Measurements from ENCODE around the gene MYO3B. TPM values are rescaled to one million over a fixed set of nuclear protein-coding genes. Genes with fewer than 3 reads are reported as not detected.
"Not testable (repeated sequence)": the region's sequence is repeated elsewhere in the genome, so short reads cannot be mapped to it uniquely, and the experiment has no call there.

The MYO3B gene
- total RNA-seq, 2 donors from 2014 or later, result 0.31 TPM; not detected in 1

DNA sequence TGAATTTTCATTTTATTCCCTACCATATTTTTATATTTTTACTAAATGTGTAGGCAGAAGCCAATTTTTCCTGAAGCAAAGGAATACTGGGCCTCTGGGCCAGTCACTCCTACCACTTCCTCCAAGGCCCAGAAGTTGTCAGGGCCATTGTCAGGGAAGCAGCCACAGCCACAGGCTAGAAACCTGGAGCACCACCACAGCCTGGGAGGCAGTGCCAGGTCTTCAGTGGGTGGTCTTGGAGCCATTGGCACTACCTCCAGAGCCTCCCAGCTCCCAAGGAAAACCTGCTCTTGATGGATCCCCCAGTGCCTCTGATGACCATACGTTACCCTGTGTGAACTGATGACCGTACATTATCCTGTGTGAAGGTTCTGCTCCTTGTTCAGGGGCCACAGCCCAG is 401.6 kb downstream of the MYO3B start:
- no peaks in the 10 kb centered on the region for H3K9me3 Mint-ChIP-seq
- no peak overlapping the region for H3K4me3 Mint-ChIP-seq
- H3K27me3 Mint-ChIP-seq, result peaks cover 0 to 3% of the 10 kb centered on the region in 2 donors
- DNase-seq (ENCODE audit: low spot score) (no peak), ATAC-seq (no peak)
- H3K27ac Mint-ChIP-seq, result no peak overlapping the region
- no peaks in the 10 kb centered on the region for H3K36me3 Mint-ChIP-seq
- H3K4me1 Mint-ChIP-seq (ENCODE audit: low read depth in 2 of 2), result no peaks in the 10 kb centered on the region

DNA sequence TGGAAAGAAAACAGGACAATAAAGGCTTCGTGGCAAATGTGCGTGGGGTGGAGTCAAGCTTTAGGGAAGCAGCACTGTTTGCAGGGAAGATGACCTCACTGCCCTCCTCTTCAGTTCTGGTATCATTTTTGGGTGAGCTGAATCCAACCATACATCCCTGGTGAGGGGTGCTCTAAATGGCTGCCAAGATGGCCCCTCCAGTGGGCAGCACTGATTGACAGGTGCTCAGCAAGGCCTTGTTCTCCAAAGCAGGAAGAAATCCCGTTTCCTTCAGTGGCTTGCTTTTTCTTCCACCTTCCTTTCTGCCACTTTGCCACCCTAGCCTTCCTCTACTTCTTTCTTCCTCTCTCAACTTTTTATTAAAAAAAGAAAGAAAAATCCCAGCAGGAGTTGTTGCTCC is 404.4 kb downstream of the MYO3B start:
- H3K27me3 Mint-ChIP-seq, result peaks cover 0 to 3% of the 10 kb centered on the region in 2 donors
- H3K27ac Mint-ChIP-seq, result no peak overlapping the region
- H3K9me3 Mint-ChIP-seq, result no peaks in the 10 kb centered on the region
- ATAC-seq, result no peak
- no peaks in the 10 kb centered on the region for H3K36me3 Mint-ChIP-seq
- no peak for DNase-seq (ENCODE audit: low spot score)
- no peaks in the 10 kb centered on the region for H3K4me1 Mint-ChIP-seq (ENCODE audit: low read depth in 2 of 2)
- H3K4me3 Mint-ChIP-seq, result no peak overlapping the region

DNA sequence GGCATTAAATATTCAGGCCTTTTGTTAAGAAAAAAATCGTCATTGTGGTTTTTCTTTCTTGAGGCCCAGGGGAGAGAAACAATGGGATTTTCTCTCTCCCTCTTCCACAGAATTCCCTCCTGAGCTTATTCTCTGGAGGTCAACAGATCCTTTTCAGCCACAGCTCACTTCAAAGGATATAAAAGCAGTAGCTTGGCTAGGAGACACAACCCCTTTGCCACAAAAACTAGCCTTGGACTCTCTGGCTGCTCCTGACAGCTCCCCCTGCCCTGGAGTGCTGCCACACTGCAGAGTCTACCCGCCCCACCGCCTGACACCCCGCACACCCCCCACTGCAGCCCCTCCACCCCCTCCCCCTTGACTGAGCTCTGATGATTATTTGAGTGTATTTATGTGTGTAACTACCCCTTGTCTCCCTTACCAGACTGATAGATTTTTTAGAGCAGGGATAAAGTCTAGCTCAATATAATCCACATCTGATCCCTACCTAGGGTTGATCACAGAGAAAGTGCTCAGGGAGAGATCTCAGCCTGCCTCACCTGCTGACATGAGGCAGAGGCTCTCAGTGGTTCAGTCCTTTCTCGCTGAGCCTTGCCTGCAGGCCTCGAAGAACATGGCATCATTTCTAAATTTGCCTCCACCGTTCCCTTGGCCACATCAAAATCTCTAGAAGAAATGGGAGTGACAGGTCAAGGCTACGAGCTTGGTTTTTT is 405.0 kb downstream of the MYO3B start:
- no peak overlapping the region for H3K4me3 Mint-ChIP-seq
- H3K4me1 Mint-ChIP-seq (ENCODE audit: low read depth in 2 of 2), result no peaks in the 10 kb centered on the region
- peaks cover 0 to 2% of the 10 kb centered on the region in 2 donors for H3K27me3 Mint-ChIP-seq
- DNase-seq (ENCODE audit: low spot score), result no peak
- ATAC-seq, result no peak
- H3K9me3 Mint-ChIP-seq, result no peaks in the 10 kb centered on the region
- H3K36me3 Mint-ChIP-seq, result no peaks in the 10 kb centered on the region
- no peak overlapping the region for H3K27ac Mint-ChIP-seq

DNA sequence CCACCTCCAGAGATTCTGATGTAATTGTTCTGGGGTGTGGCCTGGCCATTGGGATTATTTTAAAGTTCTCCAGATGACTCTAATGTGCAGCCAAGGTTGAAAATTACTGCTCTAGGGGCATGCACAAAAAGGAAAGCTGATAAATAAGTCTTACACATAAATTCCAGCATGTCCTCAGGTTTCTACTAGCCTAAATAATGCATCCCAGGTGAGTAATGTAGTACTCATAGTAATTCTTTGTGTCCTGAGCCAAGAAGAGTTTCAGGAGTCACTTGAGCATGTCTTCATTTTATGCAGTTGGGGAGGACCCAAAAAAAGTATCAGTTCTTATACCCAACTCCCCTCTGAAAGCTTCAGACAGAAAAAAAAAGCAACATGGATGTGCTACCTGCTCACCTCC is 407.1 kb downstream of the MYO3B start:
- no peaks in the 10 kb centered on the region for H3K4me1 Mint-ChIP-seq (ENCODE audit: low read depth in 2 of 2)

DNA sequence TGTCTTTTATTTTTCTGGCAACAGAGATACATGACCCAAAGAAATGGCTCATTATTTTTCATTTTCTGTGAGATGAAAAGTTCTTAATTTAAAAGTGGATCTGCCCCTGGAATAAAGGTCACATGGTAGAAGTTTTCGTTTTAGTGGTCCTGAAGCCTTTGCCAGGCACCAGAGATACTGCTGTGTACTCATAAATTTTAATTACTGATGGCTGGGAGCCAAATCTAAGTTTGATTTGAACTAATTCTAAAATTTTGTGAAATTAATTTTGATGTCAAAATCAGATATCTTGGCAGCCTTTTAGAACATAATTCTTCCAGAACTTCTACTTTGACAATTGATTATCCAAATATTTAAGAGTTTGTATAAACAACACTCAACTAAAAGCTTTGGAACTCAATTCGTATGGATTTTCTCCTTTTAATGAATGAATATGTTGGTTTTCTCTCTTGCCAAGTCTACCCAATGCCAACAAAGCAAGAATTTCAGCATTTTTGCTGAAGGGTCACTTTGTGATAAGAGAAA is 408.7 kb downstream of the MYO3B start:
- no peak for ATAC-seq

More for the DNA sequence above, 407.1 kb downstream of the MYO3B start:
- Mint-ChIP-seq H3K27ac (no peak overlapping the region), H3K36me3 (no peaks in the 10 kb centered on the region), H3K9me3 (no peaks in the 10 kb centered on the region), H3K4me3 (no peak overlapping the region), H3K27me3 (peaks cover 3 to 9% of the 10 kb centered on the region in 2 donors)
- DNase-seq (ENCODE audit: low spot score) (no peak), ATAC-seq (no peak)

DNA sequence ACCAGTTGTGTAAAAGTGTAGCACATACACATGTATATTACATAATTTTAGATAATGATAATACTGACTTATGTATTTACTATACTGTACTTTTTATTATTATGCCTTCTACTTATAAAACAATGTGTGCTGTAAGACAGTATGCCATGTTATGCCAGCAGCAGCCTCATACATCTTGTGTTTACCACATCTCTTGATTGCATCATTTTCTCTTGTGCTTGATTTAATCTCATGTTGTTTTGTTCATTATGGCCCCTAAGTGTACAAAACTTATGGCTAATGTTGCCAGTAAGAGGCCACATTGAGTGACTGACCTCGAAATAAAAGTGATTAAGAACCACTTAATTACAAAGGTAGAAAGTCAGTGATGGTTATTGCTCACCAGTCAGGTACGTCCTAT is 409.2 kb downstream of the MYO3B start:
- no peak overlapping the region for H3K27ac Mint-ChIP-seq

More for the DNA sequence above, 408.7 kb downstream of the MYO3B start:
- Mint-ChIP-seq H3K4me1 (ENCODE audit: low read depth in 2 of 2) (no peaks in the 10 kb centered on the region), H3K4me3 (no peak overlapping the region), H3K36me3 (no peaks in the 10 kb centered on the region), H3K9me3 (no peaks in the 10 kb centered on the region), H3K27me3 (peaks cover 3 to 9% of the 10 kb centered on the region in 2 donors), H3K27ac (no peak overlapping the region)
- DNase-seq (ENCODE audit: low spot score), result no peak

DNA sequence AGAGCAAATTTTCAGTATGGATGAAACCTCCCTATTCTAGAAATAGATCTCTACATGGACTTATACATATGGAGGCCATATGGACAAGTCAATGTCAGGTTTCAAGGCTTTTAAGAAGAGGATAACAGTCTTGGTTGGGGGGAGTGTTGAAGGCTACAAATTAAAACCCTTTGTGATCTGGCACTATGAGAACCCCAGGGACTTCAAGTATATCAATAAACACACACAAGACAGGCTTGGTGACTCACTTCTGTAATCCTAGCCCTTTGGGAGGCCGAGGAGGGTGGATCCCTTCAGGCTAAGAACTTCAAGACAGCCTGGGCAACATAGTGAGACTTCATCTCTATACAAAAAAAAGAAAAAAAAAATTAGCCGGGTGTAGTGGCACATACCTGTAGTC is 410.0 kb downstream of the MYO3B start:
- no peak for ATAC-seq
- H3K36me3 Mint-ChIP-seq, result no peaks in the 10 kb centered on the region
- no peaks in the 10 kb centered on the region for H3K9me3 Mint-ChIP-seq
- no peak overlapping the region for H3K4me3 Mint-ChIP-seq
- no peak for DNase-seq (ENCODE audit: low spot score)
- H3K27me3 Mint-ChIP-seq, result peaks cover 3 to 9% of the 10 kb centered on the region in 2 donors
- H3K27ac Mint-ChIP-seq, result no peak overlapping the region
- no peaks in the 10 kb centered on the region for H3K4me1 Mint-ChIP-seq (ENCODE audit: low read depth in 2 of 2)

More for the DNA sequence above, 409.2 kb downstream of the MYO3B start:
- Mint-ChIP-seq H3K27me3 (peaks cover 3 to 9% of the 10 kb centered on the region in 2 donors), H3K4me1 (ENCODE audit: low read depth in 2 of 2) (no peaks in the 10 kb centered on the region), H3K36me3 (no peaks in the 10 kb centered on the region), H3K9me3 (no peaks in the 10 kb centered on the region), H3K4me3 (no peak overlapping the region)
- ATAC-seq (no peak), DNase-seq (ENCODE audit: low spot score) (no peak)

DNA sequence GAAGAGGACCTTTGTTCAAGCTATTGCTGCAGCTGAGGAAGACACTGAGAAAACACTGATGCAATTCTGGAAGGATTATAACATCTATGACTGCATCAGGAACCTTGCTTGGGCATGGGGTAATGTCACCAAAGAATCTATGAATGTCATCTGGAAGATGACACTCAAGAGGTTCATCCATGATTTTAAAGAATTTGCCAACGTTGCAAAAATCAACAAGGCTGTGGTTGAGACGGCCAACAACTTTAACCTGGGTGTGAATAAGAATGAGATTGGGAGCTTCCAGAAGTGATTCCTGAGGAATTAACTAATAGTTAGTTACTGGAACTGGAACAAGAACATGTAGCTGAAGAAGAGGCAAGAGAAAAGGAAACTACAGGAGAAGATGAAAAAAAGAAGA is 410.8 kb downstream of the MYO3B start:
- no peak overlapping the region for H3K4me3 Mint-ChIP-seq
- peaks cover 3 to 9% of the 10 kb centered on the region in 2 donors for H3K27me3 Mint-ChIP-seq
- no peak overlapping the region for H3K27ac Mint-ChIP-seq
- no peaks in the 10 kb centered on the region for H3K4me1 Mint-ChIP-seq (ENCODE audit: low read depth in 2 of 2)
- H3K9me3 Mint-ChIP-seq, result no peaks in the 10 kb centered on the region
- DNase-seq (ENCODE audit: low spot score), result no peak
- no peaks in the 10 kb centered on the region for H3K36me3 Mint-ChIP-seq
- no peak for ATAC-seq

DNA sequence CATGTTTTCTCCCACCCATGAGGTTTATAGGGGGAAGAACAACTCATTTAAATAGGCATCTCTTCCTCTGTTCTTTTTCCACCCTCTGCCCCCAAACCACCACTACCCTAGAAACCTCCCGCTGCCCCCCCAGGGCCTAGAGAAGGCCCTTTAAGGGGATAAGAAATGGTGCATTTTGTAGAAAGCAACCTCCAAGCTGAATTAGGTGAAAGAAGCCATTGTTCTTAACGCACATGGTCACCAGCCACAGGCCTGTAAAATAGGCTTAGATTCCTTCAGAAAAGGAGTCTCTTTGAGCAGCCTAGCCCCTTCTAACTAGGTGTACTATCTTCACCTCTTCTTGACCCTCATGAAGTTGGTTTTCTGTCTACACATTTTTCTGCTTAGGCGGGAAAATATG is 418.6 kb downstream of the MYO3B start:
- no peak overlapping the region for H3K27ac Mint-ChIP-seq
- H3K4me3 Mint-ChIP-seq, result no peak overlapping the region

DNA sequence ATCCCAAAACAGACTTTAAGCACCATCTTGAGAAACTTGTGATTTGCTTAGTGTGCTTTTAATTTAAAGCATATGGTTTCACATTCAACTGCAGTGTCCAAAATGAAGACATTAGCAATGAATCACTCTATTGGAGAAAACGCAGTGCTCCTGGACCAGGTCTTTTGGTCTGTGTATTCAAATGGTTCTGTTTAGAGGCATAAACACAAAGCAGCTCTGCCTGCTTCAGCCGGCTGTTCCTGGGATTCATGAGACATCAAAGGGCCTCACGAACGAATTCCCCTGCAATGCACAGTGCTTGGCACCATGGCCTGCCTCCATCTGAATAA is 420.1 kb downstream of the MYO3B start:
- ATAC-seq (no peak), DNase-seq (ENCODE audit: low spot score) (no peak)
- no peaks in the 10 kb centered on the region for H3K9me3 Mint-ChIP-seq
- no peaks in the 10 kb centered on the region for H3K36me3 Mint-ChIP-seq
- no peaks in the 10 kb centered on the region for H3K4me1 Mint-ChIP-seq (ENCODE audit: low read depth in 2 of 2)
- no peak overlapping the region for H3K27ac Mint-ChIP-seq
- peaks cover 6 to 14% of the 10 kb centered on the region in 2 donors for H3K27me3 Mint-ChIP-seq
- no peak overlapping the region for H3K4me3 Mint-ChIP-seq

More for the DNA sequence above, 418.6 kb downstream of the MYO3B start:
- H3K36me3 Mint-ChIP-seq, result no peaks in the 10 kb centered on the region
- H3K4me1 Mint-ChIP-seq (ENCODE audit: low read depth in 2 of 2), result no peaks in the 10 kb centered on the region
- no peak for DNase-seq (ENCODE audit: low spot score)
- peaks cover 6 to 11% of the 10 kb centered on the region in 2 donors for H3K27me3 Mint-ChIP-seq
- ATAC-seq, result no peak
- no peaks in the 10 kb centered on the region for H3K9me3 Mint-ChIP-seq

DNA sequence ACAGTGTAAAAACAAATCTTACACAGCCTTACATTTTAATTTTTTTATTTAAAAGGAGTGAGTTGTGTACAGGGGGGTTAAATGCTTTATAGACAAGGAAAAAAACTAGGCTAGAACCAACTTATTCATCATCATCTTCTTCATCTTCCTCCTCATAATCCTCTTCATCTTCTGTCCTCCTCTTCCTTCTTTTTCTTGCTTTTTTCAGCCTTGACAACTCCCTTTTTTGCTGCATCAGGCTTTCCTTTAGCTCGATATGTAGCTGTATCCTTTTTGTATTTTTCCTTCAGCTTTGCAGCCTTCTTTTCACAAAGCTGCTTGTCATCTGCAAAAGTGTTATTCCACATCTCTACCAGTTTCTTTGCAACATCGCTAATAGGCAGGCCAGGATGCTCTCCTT is 423.5 kb downstream of the MYO3B start:
- ATAC-seq, result no peak
- no peak overlapping the region for H3K27ac Mint-ChIP-seq
- no peak for DNase-seq (ENCODE audit: low spot score)
- no peaks in the 10 kb centered on the region for H3K36me3 Mint-ChIP-seq
- no peaks in the 10 kb centered on the region for H3K9me3 Mint-ChIP-seq
- H3K4me3 Mint-ChIP-seq, result no peak overlapping the region
- H3K27me3 Mint-ChIP-seq, result peaks cover 14 to 30% of the 10 kb centered on the region in 2 donors
- no peaks in the 10 kb centered on the region for H3K4me1 Mint-ChIP-seq (ENCODE audit: low read depth in 2 of 2)

DNA sequence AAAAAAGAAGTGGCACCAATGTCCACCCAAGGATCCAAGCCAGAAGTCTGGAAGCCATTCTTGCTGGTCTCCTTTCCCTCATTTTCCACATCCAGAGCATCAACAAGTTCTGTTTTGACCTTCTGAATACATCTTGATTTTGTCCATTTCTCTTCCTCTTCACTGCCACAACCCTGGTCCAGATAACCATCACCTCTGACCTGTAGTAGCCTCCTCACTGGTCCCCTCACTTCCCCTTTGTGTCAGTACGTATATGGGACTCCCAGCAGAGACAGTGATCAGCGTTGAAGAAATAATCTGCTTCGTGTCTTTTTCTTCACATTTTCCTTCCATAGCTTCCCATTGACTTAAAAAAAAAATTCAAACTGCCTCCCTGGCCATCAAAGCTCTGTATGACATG is 427.9 kb downstream of the MYO3B start:
- Mint-ChIP-seq H3K4me1 (ENCODE audit: low read depth in 2 of 2) (no peaks in the 10 kb centered on the region), H3K27ac (no peak overlapping the region), H3K9me3 (no peaks in the 10 kb centered on the region), H3K4me3 (no peak overlapping the region), H3K27me3 (peaks cover 12 to 34% of the 10 kb centered on the region in 2 donors), H3K36me3 (no peaks in the 10 kb centered on the region)
- DNase-seq (ENCODE audit: low spot score), result no peak
- ATAC-seq, result no peak

DNA sequence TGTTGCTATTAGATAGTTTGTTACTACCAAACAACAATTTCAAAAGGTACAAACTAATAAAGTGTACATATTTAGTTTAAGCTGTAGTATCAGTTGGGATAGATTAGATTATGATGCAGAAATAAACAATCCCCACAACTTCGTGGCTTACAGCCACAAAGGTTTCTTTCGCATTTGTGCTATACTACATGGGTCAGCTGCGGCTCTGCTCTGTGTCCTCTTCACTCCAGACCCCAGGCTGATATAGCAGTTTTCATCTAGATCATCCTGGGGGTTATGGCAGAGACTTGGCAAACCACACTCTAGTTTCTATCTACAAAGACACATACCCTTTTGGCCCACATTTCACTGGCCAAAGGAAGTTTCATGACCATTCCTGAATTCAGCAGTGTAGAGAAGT is 429.2 kb downstream of the MYO3B start:
- H3K27ac Mint-ChIP-seq, result no peak overlapping the region
- no peaks in the 10 kb centered on the region for H3K4me1 Mint-ChIP-seq (ENCODE audit: low read depth in 2 of 2)
- ATAC-seq (no peak), DNase-seq (ENCODE audit: low spot score) (no peak)
- no peak overlapping the region for H3K4me3 Mint-ChIP-seq
- H3K36me3 Mint-ChIP-seq, result no peaks in the 10 kb centered on the region
- peaks cover 12 to 27% of the 10 kb centered on the region in 2 donors for H3K27me3 Mint-ChIP-seq
- no peaks in the 10 kb centered on the region for H3K9me3 Mint-ChIP-seq

DNA sequence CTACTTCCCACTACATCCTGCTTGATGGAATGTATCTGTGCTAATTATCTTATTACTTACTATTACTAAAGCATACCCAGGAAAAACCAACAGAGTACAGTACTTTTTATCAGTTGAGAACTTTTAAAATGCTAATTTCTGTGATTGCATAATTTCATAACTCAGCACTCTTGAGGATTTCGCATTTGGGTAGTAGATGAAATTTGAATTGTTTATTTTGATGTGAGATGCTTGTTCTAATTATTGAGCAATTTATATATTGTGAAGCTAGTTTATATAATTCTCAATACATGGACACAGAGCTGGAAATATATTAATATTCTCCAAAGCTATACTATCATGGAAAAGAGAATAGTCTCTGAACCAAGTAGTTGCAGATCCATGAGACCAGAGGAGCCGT is 432.7 kb downstream of the MYO3B start:
- Mint-ChIP-seq H3K4me3 (no peak overlapping the region), H3K4me1 (ENCODE audit: low read depth in 2 of 2) (no peaks in the 10 kb centered on the region), H3K9me3 (no peaks in the 10 kb centered on the region), H3K27ac (no peak overlapping the region), H3K36me3 (no peaks in the 10 kb centered on the region), H3K27me3 (peaks cover 6 to 17% of the 10 kb centered on the region in 2 donors)
- ATAC-seq (no peak), DNase-seq (ENCODE audit: low spot score) (no peak)

DNA sequence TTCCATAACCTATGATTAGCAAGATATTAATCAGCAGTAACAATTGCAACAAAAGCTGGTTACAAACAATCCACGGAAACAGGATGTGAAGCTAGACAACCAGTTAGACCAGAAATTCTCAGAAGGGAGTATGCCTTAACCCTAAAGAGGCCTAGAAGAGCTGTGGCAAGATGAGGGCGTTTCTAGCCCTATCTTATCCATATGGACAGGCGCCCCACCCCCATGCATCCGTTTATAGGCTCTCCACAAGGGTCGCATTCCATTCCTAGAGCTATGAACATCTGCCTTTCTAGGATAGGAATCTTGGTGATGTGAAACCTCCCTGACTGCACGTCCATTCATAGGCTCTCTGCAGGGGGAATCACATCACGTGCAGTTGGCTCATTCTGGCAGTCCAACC is 441.0 kb downstream of the MYO3B start:
- H3K27me3 Mint-ChIP-seq; H3K4me1 Mint-ChIP-seq (ENCODE audit: low read depth in 2 of 2); ATAC-seq; H3K4me3 Mint-ChIP-seq; H3K27ac Mint-ChIP-seq; H3K36me3 Mint-ChIP-seq; DNase-seq (ENCODE audit: low spot score): not testable (repeated sequence)
- peaks cover 11% of the 10 kb centered on the region for H3K9me3 Mint-ChIP-seq

All from natural killer cell treated with Interleukin-12 subunit alpha and Interleukin-12 subunit beta and Interleukin-15 and Interleukin-18, amount 100 ng/mL, for 72 hours (primary cell).